ENCODE results near the gene MISP.
"Not testable (repeated sequence)": the region's sequence is repeated elsewhere in the genome, so short reads cannot be mapped to it uniquely, and the experiment has no call there.

The MISP gene

GRCh38 chr19:741506-742131 lies 9.3 kb upstream of the MISP start:
- no peak for DNase-seq (ENCODE audit: low read depth)
- in situ Hi-C loops (cut with HindIII; ENCODE audit: low sequenced_read_pairs): no loop called here

GRCh38 chr19:742540-743075 lies 8.3 kb upstream of the MISP start:
- no peak overlapping the region for H3K4me3 ChIP-seq (ENCODE audit: low read depth, low read length)
- no peak for TF ChIP-seq CTCF (IDR thresholded peaks at IDR 0.05; ENCODE audit: low read depth, low read length, missing control alignments)
- in situ Hi-C loops (cut with HindIII; ENCODE audit: low sequenced_read_pairs): no loop called here
- no peak for DNase-seq (ENCODE audit: low read depth)

More at GRCh38 chr19:741506-742131, 9.3 kb upstream of the MISP start:
- peak; percentile 28 for TF ChIP-seq CTCF (IDR thresholded peaks at IDR 0.05; ENCODE audit: low read depth, low read length, missing control alignments)
- no peak overlapping the region for H3K4me3 ChIP-seq (ENCODE audit: low read depth, low read length)

GRCh38 chr19:743168-743687 lies 7.7 kb upstream of the MISP start:
- DNase-seq (ENCODE audit: low read depth): no peak
- in situ Hi-C loops (cut with HindIII; ENCODE audit: low sequenced_read_pairs): no loop called here
- no peak overlapping the region for H3K4me3 ChIP-seq (ENCODE audit: low read depth, low read length)
- TF ChIP-seq CTCF (IDR thresholded peaks at IDR 0.05; ENCODE audit: low read depth, low read length, missing control alignments): no peak

GRCh38 chr19:745138-745537 lies 5.8 kb upstream of the MISP start:
- in situ Hi-C loops (cut with HindIII; ENCODE audit: low sequenced_read_pairs); H3K4me3 ChIP-seq (ENCODE audit: low read depth, low read length); DNase-seq (ENCODE audit: low read depth): not testable (repeated sequence)

GRCh38 chr19:746208-746819 lies 4.6 kb upstream of the MISP start:
- in situ Hi-C loops (cut with HindIII; ENCODE audit: low sequenced_read_pairs): no loop called here
- no peak overlapping the region for H3K4me3 ChIP-seq (ENCODE audit: low read depth, low read length)
- DNase-seq (ENCODE audit: low read depth): no peak
- TF ChIP-seq CTCF (IDR thresholded peaks at IDR 0.05; ENCODE audit: low read depth, low read length, missing control alignments): no peak

- no peak for DNase-seq (ENCODE audit: low read depth)
- H3K4me3 ChIP-seq (ENCODE audit: low read depth, low read length): no peak overlapping the region
- in situ Hi-C loops (cut with HindIII; ENCODE audit: low sequenced_read_pairs): no loop called here
- TF ChIP-seq CTCF (IDR thresholded peaks at IDR 0.05; ENCODE audit: low read depth, low read length, missing control alignments): no peak
These were observed 4.0 kb upstream of the MISP start for GRCh38 chr19:746956-747355.
